HG03045 (cell line): Measurements from ENCODE around the gene C4orf51.
A peak's percentile ranks its signal among the peaks of the same experiment; 100 is the strongest.

ENCODE experiments used
- ATAC-seq: cut with Tn5 transposase; IDR thresholded peaks from one replicate; pipeline ENCODE4 v1.9.1; 2021; ENCODE audit warnings: mild to moderate bottlenecking, moderate library complexity; ENCODE audit not compliant: unreplicated experiment

Gene C4orf51

DNA sequence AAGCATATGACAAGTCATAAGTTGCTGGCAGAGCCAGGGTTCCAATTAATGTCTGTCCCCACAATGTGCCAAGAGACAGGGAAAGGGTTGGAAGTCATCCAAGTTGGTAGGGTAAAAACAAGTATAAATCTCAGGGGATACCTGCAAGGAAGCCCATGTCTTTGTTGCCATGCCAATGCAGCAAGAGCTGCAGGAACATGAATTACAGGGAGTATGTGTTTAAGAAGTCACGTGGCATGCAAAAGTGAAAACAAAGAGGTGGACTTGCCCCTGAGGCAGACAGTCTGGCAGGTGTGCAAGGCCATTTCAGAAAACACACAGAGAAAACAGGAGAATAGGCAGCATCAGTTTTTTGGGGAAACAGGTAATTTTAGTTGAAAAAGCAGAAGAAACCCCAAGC, 29.4 kb downstream of the C4orf51 start:
- ATAC-seq: no peak

DNA sequence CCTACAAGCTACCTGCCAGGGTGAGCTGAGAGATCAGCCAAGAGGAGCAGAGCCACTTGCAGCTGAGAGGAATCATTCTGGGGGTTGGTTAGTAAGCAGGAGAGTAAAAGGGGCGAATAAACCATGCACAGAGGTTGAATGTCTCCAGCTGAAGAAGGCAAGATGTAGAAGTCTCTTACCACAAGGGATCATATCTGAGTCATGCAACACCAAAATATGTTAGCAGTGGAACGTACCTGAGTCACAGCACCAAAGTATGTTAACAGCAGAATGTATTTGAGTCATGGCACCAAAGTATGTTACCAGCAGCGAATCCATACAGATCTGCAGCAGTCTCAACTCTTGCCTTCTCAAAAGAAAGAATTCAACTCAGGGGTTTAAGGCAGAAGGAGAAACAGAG, 29.9 kb downstream of the C4orf51 start:
- ATAC-seq: peak; percentile 74

DNA sequence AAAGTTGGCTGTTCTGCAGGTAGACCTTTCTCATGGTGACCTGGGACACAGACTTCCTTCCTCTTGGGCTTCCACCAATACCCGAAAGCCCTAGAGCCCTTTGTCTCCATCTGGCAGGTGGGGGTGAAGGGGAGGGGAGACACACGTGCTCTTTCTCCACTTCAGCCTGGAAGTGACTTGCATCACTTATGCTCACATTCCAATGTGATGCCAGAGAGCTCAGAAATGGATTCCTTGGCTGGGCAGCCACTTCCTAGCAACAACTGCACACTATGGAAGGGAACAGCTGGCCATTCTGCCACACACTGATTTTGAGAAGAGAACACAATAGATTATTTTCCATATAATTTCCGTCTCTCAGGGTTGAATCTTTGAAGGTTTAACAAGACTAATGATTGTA, 36.3 kb downstream of the C4orf51 start:
- ATAC-seq: no peak

DNA sequence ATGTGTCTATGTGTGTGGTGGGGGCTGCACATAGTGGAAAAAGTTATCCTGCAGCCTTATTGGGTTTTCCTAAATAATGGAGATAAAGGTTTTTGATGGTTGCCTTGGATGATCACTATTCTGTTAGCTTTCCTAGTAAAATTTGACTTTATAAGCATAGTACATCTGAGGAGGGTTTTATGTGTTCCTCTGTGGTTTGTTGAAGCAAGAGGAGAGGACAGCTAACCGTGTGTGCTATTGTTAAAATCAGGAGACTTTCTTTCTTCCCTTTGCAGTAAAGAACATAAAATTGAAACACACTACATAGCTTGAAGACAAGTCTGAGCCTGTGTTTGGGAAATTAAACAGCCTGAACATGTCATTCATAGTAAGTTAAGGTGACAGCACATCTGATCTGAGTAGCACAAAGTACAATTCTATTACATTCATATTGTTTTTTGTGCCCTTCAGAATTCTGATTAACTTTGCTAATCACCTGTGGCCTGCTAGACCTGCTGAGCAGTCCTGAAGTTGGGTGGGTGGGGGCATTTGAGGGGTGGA, 36.8 kb downstream of the C4orf51 start:
- no peak for ATAC-seq

DNA sequence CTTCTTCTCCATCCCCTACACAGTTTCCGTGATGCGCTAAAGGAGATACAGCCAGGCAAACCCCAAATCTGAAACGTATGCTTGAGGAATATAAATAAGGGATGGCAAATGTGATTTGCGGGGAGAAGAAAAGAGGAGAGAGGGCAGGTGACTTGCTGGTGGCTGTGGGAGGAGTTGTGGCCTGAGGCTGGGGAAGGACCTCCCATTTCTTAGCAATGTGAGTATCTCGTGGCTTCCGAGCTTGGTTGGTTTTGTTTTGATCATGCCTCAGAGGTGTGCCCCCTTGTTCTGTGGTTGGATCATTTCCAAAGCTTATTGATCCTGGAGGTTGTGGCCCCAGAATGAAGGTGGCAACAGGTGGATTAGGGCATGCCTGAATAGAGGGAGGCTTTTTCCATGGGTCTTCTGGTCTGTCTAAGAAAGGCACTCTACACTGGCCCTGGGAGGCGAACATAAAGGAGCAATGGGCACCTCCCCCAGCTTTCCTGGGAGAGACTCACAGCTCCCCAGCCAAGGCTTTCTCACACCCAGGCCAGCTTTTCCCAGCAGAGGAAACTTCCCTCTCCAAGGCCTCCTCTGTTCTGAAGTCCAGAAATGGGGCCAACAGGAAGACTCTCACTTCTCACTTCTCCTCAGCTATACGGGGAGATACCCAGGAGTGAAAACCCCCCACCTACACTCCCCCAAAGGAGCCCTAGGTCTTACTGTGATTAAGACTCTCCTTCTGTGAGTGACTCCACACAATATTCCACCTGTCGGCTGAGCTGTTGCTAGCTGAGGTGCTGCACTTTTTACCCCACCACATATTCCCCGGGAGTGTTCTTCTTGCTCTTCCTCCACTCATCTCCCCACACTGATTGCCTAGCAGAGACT, 40.0 kb downstream of the C4orf51 start:
- peak; percentile 67 for ATAC-seq

DNA sequence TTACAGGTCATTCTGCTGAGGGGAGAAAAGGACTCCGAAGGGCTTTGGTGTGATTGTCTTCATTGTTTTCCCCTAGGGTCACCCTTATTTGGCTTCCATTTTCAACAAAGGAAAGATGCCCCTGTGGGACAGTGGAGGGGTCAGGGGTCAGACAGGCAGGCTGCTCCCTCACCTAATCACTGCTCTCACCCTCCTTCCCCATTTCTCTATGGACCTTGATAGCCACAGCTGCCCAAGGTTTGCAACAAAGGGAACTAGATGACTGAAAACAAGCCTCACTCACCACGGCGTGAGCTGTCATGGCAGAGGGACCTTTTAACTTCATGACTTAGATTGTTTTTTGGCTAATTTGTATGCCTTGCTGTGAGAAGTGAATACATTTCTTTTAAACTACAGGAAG, 40.7 kb downstream of the C4orf51 start:
- peak; percentile 38 for ATAC-seq

DNA sequence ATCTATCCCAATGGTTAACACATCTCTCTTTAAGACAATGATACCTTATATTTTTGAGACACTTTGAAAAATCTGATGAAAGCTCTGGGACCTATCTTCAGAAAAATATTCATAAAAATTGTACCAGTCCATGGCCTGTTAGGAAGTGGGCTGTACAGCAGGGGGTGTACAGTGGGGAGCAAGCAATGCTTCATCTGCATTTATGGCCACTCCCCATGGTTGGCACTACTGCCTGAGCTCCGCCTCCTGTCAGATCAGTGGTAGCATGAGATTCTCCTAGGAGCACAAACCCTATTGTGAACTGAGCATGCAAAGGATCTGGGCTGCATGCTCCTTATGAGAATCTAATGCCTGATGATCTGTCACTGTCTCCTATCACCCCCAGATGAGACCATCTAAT, 42.6 kb downstream of the C4orf51 start:
- no peak for ATAC-seq

DNA sequence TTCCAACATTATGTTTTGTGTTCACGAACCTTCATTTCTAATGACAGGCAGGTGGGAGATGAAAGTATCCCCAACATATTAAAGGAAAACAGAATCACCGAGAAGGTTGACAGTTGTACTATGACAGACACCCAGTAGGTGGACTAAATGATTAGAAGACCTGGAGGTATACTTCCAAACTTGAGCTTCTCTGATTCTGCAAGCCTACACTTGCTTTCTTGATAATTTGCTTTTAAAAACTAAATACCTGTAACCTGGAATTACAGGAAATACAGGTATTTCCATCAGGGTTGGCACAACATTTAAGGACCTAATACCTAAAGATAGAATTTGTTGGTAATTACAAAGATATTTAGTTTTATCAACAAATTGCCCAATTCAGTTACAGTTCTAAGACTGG, 43.4 kb downstream of the C4orf51 start:
- no peak for ATAC-seq

DNA sequence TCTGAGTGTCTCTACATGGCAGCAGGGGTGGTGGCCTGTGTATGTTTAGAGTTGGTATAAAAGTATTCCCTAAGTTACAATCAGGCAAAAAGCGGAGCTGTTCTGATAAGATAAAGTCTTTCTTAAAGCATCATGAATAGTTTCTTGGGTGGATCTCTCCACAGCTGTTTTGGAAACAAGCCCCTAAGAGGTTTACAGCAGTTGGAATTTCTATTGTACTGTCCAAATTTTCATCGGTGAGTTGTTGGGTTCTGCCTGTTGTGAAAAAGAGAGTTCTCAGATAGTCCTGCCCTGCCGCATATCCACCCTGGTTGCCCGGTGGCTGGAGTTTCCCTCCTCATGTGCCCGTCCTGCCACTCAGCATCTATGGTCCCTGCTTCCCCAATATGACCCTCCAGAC, 50.1 kb downstream of the C4orf51 start:
- ATAC-seq: no peak

DNA sequence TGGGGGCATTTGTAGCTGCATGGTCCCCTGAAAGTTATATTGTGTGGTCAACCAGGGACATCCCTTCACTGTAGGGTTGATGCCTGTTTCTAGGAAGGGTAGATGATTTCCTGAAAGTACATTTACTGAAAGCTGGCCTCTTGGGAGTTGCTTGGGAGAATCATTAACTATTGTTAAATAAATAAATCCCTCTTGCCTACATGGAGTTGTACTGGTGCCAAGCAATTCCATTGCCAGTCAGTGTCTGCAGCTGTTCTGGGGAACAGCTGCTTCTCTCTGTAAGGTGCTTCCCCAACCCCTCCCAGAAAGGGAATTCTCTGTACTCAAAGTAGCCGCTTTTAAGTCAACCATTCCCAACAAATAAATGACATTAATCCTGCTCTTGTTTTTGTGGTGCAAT, 51.1 kb downstream of the C4orf51 start:
- no peak for ATAC-seq

DNA sequence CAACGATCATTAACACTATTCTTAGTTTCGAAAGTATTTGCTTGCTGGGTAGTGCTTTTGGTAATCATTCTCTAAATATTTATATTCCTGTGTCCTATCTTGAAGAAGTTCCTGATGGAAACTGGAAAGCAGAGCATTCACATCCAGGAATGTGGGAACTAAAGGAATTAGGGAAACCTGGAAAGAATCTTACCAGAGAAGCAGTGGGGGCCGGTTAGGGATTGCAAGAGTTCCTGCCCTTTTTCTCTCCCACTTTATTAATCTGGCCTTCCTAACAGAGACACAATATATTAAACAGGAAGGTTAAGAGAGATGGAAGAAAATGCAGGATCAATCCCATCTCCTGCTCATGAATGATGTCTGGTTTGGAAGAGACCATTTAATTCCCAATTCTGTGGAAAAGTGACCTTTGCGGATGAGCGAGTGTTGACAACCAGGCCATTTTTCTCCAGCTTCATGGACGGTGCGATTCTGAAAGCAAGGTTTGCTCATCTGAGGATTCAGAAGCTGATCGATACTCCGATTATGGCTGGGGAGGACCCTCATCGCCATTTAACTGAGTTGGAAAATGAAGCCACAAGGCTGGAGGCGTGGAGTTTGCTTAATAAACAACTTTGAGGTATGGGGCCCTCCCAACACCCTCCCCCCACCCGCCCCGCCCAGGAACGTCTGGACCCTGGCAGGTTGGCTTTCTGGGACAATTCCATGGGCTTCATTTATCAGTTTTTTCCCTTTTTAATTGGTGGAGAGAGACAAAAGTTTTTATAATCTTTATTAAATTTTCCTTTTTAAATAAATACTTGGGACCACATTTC, 52.3 kb downstream of the C4orf51 start:
- no peak for ATAC-seq

DNA sequence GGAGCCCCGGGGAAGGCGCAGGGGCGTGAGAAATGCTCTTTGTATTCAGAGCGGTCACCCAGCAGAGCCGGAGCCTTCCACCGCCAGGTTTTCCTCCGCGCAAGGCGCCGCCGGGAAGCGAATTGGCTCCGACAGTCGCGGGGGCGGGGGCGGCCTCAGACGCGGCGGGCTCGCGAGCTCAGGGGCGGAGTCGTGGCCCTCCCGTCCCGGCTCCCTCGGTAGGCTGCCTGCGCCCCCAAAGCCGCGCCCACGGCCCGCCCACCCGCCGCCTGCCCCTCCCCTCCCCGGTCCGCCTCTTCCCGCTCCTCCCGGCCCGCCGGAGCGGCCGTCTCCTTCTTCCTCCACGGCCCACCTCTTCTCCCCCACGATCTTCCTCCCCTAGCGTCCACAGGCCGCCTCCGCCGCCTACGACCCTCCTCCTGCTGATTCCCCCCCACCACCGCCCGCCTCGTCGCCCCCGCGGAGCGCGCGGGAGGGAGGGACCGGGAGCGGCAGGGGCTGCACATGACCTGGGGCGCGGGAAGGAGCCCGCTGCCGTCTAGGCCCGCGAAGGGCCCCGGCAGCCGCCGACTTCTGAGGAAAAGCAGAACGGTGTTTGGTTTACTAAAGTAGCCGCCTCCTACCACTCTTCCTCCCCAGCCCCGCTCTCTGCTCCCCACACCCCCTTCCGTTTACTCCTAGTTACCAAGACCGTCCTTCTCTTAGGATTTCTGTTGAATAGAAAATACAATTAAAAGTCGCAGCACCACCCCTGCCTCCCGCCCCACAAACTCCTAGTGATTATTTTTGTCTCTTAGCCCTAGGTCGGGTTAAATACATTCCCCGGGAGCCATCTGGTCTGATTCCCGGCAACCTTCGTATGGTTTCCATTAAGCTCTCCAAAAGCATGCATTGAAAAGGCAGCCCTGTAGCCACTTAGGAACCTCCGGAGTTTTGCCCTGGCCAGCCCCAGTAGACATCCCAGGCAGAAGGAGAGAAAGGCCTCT, 53.2 kb downstream of the C4orf51 start:
- ATAC-seq: peak; percentile 76

DNA sequence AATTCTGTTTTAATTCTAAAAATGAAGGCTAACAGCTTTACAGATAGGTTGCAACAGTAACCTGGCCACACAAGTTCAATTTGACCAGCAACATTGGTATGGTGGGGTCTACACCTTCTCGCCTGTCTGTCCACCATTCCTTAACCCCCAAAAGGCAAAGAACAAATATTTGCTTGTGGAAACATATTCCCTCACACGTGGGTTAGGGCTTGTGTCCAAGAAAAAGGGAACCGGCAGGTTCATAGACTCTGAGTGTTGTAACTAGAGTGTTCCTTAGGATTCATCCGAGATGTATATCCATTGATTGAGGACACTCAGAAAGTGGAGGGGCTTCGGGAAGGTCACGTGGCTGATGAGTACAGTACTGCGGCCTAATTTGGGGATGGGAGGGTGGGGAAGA, 54.1 kb downstream of the C4orf51 start:
- ATAC-seq: no peak

DNA sequence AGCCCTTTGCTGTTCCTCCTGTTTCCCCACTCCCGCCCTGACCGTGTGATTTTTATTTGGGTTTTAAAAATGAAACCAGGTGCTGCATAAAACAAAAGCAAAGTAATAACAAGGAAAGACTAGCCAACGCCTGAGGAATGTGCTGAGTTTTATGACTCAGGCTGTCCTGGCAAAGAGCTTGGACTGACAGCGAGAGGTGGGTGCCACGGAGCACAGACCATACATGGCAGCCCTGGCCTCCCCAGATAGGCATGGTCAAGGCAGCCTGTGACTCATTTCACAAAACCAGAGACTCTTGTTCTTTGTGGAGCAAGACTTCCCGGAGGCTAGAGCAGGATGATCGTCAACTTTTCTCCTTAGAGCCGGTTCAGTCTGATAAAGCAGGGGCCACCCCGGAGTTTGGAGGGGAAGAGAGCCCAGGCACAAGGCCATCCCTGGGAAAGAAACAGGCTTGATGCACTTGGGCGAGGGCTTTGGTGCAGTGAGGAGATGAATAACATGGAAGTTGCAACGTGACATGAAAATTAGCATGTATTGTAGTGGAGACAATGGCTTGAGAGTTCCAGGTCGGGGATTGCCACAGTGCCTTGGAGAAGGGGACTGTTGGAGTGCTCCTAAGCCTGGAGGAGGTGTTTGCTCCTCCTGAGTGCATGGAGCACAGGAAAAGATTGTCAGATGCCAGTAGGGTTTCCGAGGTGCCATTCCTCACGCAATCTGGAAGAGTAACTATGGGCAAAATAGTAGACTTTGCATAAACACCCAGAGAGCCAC, 54.8 kb downstream of the C4orf51 start:
- ATAC-seq: peak; percentile 48

DNA sequence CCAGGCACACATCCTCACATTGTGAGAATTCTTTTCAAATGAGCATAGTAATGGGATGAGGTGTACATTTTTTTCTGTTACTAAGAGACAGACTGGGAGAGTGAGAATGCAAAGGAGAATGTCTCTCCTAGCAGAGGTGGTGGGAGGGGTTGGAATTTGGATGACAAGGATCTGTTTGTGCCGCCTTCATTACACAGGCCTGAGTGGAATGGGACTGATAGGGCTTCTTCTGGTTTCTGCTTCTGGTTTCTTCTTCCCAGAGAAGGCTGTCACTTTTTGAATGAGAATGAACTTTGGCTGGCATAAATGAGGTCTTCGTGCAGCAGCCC, 55.4 kb downstream of the C4orf51 start:
- no peak for ATAC-seq

DNA sequence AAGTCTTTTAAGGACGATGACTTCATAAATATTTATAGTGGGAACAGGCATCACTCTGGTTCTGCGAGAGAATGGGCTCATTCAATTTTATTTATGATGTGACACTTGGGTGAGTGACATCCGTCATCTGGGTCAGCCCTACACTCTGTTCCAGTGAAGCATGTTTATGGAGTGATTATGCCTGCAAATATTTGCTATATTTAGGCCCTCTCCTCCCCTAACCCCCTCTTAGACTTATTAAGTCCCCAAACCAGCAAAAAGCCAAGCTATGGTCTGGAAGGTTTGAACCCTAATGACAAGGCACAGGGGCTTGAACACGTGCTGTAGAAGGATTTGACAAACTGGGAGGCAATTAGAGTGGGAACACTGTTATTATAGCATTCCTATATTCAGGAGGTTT, 55.9 kb downstream of the C4orf51 start:
- no peak for ATAC-seq

DNA sequence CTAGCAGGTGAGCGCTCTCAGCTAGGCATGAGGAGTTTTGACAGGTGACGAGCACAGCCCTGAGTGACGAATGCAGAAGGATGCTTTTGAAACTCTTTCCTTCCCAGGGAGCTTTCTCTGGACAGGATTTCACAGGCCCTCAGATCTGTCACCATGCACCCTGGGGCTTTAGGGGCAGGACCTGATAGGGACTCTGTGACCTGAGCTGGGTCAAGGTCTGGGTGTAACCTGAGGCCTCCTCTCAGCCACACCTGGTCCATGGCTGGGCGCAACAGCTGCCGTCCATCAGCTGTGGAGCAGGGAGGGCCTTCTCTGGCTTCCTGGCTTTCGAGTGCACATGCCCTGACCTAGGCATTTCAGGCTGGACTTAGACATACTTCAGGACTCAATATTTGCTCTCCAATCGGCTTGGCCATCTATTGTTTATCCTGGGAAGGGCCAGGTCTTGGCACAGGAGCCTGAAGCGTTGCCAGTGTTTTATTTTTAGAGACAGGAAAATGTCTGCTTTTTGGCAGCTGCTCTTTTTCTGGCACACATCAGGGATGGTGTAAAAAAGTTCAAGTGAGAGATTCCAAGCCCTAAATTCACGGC, 56.4 kb downstream of the C4orf51 start:
- no peak for ATAC-seq

DNA sequence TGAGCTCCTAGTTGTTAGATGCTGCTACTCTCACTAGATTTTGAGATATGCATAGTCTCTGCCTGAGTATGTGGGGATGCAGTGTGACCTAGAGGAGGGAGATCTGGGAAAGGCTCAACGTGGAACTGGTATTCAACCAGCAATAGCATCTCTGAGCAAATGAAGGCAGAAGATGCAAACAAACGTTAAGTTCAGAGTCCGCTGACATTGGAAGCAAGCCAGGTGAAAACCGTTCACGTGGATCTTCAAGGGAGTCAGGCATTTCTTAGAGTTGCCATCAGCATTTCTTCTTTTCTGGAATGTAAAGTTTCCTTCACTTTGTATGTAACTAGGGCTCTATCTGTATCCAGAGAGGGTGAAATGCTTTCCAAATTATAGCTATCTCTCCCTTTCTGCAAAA, 59.9 kb downstream of the C4orf51 start:
- no peak for ATAC-seq

DNA sequence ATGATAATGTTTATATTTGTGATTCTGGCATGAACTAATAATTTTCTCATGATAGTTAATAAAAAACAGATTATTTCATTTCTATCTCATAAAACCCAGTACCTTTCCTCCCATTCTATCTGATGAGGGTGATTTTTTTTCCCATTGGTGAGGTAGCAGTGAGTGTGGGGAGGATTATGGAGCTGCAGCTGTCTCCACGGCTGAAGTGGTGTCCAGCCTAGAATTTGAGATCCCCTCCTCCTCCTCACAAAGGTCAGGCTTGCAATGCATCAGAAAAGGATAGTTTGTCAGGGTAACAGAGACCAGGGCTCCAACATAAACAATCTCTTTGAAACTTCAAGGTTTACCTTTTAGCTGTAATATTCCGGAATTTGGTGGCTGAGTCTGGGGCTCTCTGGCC, 60.9 kb downstream of the C4orf51 start:
- no peak for ATAC-seq

DNA sequence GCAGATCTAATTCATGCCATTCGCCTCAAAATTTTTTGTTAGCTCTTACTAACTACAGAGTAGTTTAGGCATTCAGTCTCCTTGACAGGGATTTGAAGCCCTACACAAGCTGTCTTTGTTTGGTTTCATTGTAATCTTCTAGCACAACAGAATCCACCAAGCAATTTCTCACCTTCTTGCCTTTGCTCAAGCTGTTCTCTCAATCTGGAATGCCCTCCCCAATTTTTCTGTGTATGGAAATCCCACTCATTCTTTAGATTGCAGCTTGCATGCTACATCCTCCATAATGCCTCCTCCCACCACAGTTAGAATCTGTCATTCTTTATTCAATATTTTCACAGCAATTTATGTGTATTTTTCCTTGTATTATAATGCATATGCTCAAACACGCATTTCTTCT, 63.7 kb downstream of the C4orf51 start:
- ATAC-seq: no peak
